HG03558 (cell line): Measurements from ENCODE around the gene RNF141.

ENCODE experiments used
- ATAC-seq: cut with Tn5 transposase; IDR thresholded peaks from one replicate; pipeline ENCODE4 v1.9.1; 2021; ENCODE audit warnings: moderate number of reproducible peaks; ENCODE audit not compliant: unreplicated experiment; ENCODE audit errors: extremely low read depth

Gene RNF141, protein sequence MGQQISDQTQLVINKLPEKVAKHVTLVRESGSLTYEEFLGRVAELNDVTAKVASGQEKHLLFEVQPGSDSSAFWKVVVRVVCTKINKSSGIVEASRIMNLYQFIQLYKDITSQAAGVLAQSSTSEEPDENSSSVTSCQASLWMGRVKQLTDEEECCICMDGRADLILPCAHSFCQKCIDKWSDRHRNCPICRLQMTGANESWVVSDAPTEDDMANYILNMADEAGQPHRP

DNA sequence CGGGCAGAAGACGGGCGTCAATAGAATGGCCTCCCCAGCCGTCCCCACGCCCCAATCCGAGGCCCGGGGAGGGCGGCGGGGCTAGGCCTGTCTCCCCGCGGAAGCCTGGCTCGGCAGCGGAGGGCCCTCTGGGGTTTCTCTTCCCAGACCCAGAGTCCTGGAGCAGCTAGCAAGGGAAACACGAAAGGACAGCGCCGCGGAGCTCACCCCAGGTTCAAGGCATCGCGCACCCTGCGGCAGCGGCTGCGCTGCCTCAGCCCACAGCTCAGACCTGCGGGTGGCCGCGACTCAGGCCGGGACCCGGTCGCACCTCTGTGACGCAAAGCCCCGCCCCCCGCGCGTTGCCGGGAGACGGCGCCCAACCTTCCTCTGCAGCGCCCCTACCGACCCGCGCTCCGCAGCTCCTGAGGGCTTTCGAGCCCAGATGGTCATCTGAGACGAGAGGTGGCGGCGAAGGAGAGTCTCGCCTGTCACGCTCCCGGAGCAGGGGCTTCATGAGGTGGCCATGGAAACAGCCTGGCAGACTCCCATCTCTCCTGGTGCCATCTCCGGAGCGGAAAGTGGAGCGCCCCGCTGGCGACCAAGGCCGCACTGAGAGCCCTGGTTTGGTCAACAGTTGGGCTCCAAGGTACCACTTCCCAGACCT lies at the start of gene RNF141:
Gene RNF141 (minus strand): TSS at position 273 of the 646 bp plus-strand sequence. CDS start 7,029 bp downstream, outside the sequence.
- ATAC-seq: peak; percentile 97

DNA sequence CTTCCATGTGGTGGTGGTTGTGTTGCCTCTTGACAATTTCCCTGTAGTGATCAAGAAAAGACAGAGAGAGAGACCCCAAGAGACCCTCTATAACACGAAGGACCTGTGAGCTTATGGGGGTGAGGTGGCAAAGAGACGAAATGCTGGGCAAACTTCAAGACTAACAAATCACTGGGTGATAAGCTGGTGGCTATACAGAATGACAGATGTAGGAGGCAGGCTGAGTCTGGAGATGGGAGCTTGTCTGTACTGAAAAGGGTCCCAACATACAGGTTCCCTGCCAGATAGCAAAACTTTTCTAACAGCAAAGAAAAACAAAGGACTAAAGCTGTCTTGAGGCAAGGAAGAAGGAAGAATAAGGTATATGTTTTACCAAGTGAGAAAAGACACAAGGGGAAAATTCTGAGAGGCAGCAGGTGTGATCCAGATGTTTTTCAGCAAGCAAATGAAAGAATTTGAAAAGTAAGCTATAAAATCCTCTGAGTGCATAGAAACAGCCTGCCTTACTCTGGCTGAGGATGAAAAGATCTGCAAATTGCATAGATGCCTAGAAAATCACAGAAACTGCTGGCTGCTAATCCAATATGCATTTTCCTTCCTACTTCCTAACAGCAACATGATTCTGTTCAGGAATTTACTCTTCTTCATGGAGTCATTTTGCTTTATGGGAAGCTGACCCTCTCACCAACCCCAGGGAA lies 49.4 kb upstream of the RNF141 start:
- no peak for ATAC-seq

DNA sequence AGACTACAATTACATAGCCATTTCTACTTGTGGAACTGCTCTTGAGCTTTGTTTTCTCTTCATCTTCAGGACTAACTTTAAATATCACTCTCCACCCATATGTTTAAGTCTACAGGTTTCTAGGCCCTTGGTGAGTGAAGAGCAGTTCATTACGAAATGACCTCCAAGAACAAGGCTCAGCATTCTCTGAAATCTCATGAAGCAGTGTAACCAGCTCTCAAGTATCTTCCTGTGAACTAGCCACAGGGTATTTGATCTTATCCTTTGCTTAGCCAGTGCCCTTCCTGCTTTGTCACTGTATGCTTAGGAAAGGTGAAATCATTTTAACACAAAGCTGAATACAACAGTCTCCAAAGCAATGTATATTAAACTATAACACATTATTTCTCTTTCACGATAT lies 47.9 kb upstream of the RNF141 start:
- no peak for ATAC-seq

DNA sequence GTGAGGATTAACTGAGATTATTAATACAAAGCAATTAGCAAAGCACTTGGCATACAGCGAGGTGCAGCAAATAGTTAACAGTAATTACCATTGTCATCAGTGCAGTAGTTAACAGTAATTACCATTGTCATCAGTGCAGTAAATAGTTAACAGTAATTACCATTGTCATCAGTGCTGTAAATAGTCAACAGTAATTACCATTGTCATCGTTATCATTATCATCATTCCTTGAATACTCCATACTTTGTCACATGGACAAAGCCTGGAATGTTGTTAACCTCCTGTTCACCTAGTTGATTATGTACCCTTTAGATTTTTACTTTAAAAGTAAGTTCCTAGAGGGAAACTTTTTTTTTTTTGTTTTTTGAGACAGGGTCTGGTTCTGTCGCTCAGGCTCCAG lies 47.0 kb upstream of the RNF141 start:
- no peak for ATAC-seq

DNA sequence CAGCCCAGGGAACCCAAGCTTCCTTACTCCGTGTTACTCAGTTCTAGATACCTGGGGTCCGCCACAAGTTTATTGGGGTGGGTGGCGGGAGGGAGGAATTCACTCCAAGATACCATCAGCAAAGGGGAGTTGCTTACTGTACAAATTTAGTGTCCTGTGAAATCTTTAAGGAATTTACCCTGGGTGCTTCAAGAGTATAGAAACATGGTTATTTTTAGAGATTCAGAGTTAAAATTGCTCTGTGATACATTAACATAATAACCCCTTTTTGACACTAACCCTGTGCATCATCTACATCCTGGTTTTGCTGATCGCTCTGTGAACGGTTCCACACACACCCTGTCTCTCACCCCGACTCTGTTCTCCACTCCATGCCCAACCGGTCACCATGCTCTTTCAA lies 46.4 kb upstream of the RNF141 start:
- no peak for ATAC-seq

DNA sequence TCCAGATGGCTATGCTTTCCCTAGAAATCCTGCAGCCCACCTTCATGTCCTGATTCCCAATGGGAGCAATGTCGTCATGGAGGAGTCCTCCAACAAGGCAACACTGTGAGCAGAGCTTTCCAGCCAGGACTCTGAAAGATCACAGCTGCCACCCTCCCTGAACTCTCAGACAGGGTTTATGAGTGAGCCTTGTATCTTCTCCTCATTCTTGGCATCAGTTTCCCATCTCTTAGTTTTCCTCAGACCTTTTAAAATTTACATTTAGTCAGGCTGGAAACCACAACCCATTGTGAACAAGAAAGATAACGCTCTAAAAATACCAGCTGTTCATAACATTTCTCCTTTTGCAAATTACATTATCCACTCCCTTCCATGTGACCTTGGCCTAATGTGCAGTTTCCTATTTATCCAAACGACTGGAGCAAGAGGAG lies 43.1 kb upstream of the RNF141 start:
- ATAC-seq: no peak

DNA sequence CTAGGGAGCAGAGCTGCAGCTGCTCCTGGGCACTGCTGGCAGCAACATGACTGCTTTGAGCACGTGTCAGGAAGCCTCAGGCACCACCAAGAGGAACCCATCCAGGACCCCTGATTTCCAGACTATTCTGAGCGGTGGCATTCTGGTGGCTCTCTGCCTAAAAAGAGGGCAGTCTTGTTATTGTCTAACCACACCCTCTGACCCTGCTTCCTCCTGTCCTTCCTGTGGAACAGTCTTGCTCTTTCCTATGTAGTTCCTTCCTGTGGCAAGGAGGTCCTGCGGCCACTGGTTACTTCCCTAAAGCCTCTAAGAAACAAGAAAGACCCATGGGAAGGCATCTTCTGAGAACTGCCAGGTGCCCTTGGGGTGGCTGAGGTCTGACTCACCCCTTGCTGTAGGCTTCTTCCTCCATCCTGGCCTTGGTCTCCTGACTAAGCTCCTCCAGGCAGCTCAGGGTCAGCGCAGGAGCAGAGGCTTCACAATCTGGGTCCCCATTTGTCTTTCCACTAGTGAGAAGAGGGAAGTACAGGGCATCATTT lies 40.6 kb upstream of the RNF141 start:
- no peak for ATAC-seq

DNA sequence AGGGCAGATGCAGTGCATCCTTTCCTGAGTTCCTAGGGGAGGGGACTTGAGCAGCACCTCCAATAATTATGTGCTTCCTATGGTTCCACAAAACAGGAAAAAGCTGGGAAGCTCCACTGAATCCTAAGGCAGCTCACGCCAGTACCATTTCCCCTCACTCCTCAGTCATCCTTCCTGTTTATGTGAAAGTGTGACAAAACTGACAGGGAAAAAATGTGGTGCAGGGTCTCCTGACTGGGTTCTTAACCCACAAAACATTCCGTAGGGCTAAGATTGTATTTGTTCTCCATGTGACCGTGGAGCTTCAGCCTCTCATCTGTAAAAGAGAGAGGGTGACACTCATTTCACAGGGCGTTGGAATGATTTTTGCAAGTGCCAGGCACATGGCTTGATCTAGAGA lies 39.6 kb upstream of the RNF141 start:
- ATAC-seq: no peak

DNA sequence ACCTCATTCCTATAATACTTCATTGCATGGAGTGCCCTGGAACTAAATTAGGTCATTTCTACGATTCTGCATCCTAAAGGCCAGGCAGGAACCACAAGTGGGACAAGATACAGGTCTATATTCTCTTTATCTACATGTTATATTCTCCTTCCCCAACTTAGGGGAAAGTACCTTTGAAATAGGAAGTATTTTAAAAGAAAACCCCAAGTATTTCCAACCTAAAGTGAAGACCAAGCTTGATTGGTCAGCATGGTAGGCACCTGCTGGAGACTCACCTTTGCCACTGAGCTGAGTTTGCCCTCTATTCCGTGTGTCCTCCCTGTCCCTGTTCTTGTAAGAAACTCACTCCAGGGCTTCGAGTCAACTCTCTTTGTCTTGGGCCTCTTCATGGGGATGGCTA lies 38.7 kb upstream of the RNF141 start:
- no peak for ATAC-seq

DNA sequence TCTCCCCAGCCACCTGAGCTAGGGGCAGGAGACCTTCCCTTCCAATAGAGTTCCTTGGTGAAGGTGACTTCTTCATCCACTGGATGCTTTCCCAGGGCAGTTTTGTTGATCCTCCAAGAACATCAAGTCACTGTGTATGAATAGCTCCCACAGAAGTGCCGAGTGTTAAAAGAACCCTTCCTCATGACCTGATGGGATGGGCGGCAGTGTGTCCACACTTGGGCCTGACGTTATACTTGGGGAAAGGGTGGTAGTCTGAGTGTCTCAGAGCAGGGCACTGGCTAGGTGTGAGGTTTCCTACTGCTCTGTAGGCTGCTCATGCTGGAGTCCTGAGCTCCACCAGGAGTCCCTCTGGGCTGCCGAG lies 35.0 kb upstream of the RNF141 start:
- ATAC-seq: no peak

DNA sequence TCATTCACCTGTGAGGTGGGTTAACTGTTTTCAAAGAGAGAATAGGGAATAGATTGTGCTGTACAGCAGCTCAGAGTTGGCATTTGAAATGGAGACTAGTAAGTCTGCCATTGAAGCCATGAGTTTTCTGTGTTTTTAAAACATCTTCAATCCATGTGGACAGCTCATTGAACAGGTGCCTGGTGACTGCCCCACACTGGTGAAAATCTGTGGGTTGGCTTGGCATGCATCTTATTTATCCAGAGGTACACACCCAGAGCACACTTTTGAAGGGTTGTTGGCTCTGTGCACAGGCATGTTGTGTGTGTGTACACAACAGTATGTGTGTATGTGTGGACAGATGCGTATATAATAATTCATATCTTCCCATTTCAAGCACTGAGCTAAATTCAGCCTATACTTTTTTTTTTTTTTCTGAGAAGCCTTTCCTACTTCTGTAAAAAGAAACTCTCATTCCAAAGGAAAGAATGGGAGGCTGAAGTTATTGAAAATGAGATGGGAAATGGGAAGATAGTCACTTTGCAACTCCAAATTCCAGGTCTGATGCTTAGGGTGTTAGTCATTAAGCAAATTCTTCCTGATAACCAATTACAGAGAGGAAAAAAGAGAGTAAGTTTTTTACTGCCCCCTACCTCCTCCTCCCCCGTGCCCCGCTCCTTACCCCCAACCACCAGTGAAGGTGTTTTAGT lies 34.5 kb upstream of the RNF141 start:
- ATAC-seq: no peak

DNA sequence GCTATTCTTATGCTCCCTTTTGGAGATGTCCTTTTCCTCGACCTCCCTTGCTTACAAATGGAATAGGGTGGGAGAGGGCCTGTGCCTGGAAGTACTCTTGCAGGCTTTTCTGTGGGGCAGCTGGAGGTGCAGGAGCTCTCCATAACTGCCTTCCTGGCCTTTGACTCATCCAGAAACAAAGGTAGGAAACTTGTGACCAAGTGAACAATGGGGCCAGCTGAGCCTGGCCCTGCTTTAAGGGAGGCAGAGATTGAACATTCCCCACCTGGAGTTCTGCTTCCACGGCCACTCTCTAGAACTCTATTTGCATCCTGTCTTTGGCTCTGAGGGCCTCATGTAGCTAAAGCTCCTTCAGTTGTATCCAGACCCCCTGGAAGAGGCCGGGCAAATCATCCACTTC lies 32.6 kb upstream of the RNF141 start:
- ATAC-seq: no peak

DNA sequence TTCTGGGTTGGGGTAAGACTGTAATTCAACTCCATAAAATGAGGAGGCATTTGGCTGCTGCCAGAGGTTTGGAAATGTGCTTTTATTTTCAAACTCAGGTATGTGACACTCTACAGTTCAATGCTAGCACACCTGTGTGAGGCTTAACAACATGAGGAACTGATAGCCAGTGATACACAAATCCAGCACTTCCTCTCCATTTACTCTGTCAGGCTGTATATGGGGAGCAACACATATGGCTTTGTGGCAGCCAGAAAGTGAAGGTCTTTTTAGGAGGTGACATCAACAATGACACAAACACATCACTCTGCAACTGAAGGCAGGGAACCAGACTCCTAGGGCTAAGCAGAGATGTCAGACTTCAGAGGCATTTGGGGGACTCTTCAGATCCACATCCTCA lies 32.0 kb upstream of the RNF141 start:
- no peak for ATAC-seq

DNA sequence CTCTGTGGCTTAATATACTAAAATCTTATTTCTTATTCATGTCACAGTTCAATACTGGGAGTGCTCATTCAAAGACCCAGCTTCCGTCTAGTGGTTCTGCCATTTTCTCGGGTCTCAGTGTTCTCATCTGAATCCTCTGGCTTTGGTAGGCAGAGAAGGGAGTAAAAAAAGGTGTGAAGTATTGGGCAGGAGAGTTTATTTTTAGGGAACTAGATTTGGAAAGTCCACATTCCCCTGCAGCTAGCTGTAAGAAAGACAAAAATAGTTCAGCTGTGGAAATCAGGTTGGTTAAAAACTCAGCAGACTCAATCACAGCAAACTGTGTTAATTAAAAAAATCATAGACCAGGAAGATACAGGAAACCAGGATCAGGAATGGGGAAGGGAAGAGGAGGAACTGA lies 31.5 kb upstream of the RNF141 start:
- ATAC-seq: no peak

DNA sequence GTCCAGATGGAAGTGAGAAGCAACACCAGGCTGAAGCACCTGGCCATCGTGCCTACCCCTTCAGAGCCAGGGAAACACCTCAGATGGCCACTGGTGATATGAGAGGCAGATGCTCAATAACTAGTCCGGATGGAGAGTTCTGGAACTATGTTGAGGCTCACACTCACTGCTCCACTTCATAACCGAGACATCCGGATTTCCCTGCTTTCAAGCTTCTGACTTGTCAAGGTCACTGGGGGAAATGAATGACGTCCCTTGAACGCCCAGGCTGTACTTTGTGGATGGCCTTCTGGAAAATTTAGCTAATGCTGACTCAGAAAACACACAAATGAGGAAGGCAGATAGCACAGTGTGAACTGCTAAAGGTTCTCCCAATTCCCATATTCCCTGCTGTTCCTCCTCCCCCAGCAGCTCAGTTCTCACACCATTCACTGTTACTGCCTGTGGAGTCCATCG lies 27.5 kb upstream of the RNF141 start, which contains the start of gene LYVE1:
Gene LYVE1 (minus strand): TSS at position 180 of the 456 bp plus-strand sequence. CDS start 133 bp downstream, at position 47.
- ATAC-seq: no peak

DNA sequence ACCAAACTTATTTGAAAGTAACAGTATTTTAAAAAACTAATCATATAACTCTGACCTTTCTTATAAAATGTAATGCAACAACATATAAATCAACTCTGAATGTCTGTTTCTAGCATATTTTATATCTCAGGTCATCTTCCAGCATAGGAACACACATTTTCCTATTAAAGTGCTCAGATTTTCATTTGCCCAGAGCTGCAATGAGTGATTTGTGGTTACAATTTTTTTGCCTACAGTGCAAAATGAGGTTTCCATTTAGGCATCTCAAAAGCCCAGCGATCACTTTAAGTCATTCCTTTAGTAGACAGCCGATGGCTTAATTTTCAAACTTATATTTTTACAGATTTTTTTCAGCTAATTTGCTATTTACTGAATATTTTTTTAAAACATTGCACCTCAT lies 26.5 kb upstream of the RNF141 start:
- ATAC-seq: no peak

DNA sequence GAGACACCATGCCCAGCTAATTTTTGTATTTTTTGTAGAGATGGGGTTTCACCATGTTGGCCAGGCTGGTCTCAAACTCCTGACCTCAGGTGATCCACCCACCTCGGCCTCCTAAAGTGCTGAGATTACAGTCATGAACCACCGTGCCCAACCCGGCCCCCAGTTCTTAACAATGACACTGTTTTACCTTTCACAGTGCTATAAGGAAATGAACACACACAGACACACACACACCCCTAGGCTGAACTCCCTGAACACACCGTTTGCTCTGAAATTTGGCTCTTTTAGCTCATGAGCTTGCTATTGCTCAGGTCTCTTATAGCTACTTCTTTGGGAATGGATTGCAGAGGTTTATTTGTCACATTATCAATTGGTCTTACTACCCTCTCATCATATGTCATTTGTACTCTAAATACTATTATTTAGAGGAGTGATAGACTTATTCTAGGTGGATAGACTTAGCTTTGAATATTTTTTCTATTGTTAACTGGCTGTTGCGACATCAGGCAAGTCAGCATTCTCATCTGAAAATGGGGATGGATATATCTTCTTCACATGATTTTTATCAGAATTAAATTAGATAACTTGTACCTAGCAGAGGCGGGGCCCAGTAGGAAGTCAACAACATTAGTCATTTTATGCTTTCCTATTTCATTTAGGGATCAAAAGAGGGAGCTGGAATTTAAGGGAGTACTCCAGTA lies 25.4 kb upstream of the RNF141 start:
- no peak for ATAC-seq

DNA sequence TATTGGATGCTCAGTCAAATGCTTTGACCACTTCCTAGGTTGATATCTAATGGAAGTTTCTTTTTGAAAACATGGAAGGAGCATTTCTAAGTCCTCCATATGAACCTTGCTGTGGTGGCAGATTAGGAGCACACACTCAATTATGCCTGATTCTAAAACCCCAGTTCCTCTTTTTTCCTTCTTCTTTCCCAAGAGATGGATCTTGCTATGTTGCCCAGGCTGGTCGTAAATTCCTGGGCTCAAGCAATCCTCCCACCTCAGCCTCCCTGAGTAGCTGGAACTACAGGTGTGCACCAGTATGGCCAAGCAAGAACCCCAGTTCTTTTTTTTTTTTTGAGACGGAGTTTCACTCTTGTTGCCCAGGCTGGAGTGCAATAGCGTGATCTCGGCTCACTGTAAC lies 24.5 kb upstream of the RNF141 start:
- ATAC-seq: no peak

DNA sequence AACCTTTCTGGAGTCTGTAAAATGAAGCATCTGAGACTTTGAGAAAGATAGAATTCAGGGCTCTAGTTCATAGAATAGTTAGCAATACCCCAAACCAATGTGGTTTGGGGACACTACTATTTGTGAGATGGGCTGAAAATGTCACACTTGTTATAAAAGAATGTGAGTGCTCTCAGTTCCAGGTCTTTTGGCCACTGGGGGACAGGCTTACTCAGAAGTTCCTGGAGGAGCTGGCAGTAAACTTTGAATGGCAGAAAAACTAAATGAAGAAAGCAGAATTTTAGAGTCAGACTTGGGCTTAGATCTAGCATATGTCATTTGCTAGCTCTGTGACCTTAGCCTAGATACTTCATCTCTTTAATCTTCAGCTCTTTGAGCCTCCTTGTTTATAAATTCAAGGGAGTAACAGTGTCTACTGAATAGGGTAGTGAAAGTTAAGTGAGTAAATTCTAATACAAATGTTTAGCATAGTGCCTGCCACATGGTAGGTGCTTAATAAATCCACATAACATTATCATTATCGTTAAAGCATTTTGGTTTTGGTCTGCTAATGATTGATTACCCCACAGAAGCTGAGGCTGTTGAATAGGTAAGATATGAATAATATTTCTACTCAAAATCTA lies 23.8 kb upstream of the RNF141 start:
- no peak for ATAC-seq

DNA sequence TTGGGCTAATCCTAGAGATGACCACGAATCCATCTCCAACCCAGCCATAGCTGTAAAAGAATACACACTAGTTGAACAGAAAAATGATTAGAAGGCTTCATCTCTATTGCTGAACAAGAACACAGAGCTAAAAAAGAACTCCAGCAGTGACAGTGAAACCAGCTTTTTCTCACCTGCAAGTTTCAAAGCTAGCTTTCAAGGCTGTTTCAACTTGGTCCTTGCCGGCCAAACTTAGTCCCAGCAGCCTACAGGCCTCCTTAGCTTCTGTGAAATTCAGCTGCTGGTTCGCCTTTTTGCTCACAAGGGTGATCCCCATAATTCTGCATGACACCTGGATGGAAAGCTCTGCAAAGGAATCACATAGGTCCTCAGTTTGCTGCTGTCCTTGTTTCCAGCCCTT lies 23.0 kb upstream of the RNF141 start:
- no peak for ATAC-seq
